Measurements from ENCODE around the gene KAT8.
A peak's percentile ranks its signal among the peaks of the same experiment; 100 is the strongest.
"Not testable (repeated sequence)": the region's sequence is repeated elsewhere in the genome, so short reads cannot be mapped to it uniquely, and the experiment has no call there.

The KAT8 gene

GRCh38 chr16:31134091-31134571 lies 16.7 kb downstream of the KAT8 start:
- Histone ChIP-seq H3K9ac (ENCODE audit: low read length in 2 of 2) (no peak overlapping the region), H3K27me3 (ENCODE audit: control insufficient read depth in 1 of 2, insufficient read depth in 2 of 2, low read length in 2 of 2) (peaks cover 12 to 14% of the 10 kb centered on the region in 2 donors), H3K9me3 (ENCODE audit: control insufficient read depth in 2 of 2, low read length in 2 of 2) (no peaks in the 10 kb centered on the region), H3K27ac (ENCODE audit: low read length) (no peak overlapping the region), H3K36me3 (ENCODE audit: control insufficient read depth in 2 of 2, insufficient read depth in 2 of 2, low read length in 2 of 2) (peaks cover 18 to 27% of the 10 kb centered on the region in 2 donors), H3K4me1 (ENCODE audit: control insufficient read depth, insufficient read depth, low read length) (peaks cover 6% of the 10 kb centered on the region), H3K4me3 (ENCODE audit: low read length in 2 of 2) (no peak overlapping the region)

- no peaks in the 10 kb centered on the region for H3K4me1 ChIP-seq (ENCODE audit: control insufficient read depth, insufficient read depth, low read length)
- H3K36me3 ChIP-seq (ENCODE audit: control insufficient read depth in 2 of 2, insufficient read depth in 2 of 2, low read length in 2 of 2): peaks cover 12 to 20% of the 10 kb centered on the region in 2 donors
- peak overlapping the region in 1 of 2 donors; percentile 58 for H3K9ac ChIP-seq (ENCODE audit: low read length in 2 of 2)
- H3K9me3 ChIP-seq (ENCODE audit: control insufficient read depth in 2 of 2, low read length in 2 of 2): no peaks in the 10 kb centered on the region
- peaks cover 12 to 14% of the 10 kb centered on the region in 2 donors for H3K27me3 ChIP-seq (ENCODE audit: control insufficient read depth in 1 of 2, insufficient read depth in 2 of 2, low read length in 2 of 2)
- no peak overlapping the region for H3K4me3 ChIP-seq (ENCODE audit: low read length in 2 of 2)
- no peak overlapping the region for H3K27ac ChIP-seq (ENCODE audit: low read length)
These were observed 17.4 kb downstream of the KAT8 start for GRCh38 chr16:31134625-31135534.

- Histone ChIP-seq H3K27me3 (ENCODE audit: control insufficient read depth in 1 of 2, insufficient read depth in 2 of 2, low read length in 2 of 2) (peaks cover 12 to 14% of the 10 kb centered on the region in 2 donors), H3K36me3 (ENCODE audit: control insufficient read depth in 2 of 2, insufficient read depth in 2 of 2, low read length in 2 of 2) (peaks cover 5 to 15% of the 10 kb centered on the region in 2 donors), H3K9ac (ENCODE audit: low read length in 2 of 2) (peak within 1 kb of the TSS in 1 of 2 donors; percentile 58), H3K27ac (ENCODE audit: low read length) (no peak within 1 kb of the TSS), H3K4me1 (ENCODE audit: control insufficient read depth, insufficient read depth, low read length) (peaks cover 3% of the 10 kb centered on the region), H3K4me3 (ENCODE audit: low read length in 2 of 2) (no peak within 1 kb of the TSS), H3K9me3 (ENCODE audit: control insufficient read depth in 2 of 2, low read length in 2 of 2) (no peaks in the 10 kb centered on the region)
These were observed 18.2 kb downstream of the KAT8 start, which contains the start of gene PRSS8 for GRCh38 chr16:31135535-31136286. PRSS8 (minus strand) TSS chr16:31135727; CDS start chr16:31135498, 229 bp downstream.

DNA sequence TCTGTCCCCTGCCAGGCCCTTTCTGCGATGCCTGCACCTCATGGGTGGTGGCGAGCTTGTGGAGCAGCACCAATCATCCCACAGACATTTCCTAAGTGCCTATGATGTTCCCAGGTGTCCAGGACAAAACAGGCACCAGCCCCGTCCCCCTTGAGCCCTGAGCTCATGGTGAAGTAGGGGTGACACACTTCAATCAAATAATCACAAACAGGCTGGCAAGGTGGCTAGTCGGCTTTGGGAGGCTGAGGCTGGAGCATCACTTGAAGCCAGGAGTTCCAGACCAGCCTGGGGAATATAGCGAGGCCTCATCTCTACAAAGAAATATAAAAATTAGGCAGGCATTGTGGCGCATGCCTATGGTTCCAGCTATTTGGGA lies 18.8 kb downstream of the KAT8 start:
- H3K9me3 ChIP-seq (ENCODE audit: control insufficient read depth in 2 of 2, low read length in 2 of 2): no peaks in the 10 kb centered on the region
- no peak overlapping the region for H3K4me3 ChIP-seq (ENCODE audit: low read length in 2 of 2)
- no peak overlapping the region for H3K27ac ChIP-seq (ENCODE audit: low read length)
- peaks cover 12 to 14% of the 10 kb centered on the region in 2 donors for H3K27me3 ChIP-seq (ENCODE audit: control insufficient read depth in 1 of 2, insufficient read depth in 2 of 2, low read length in 2 of 2)
- peaks cover 4% of the 10 kb centered on the region for H3K4me1 ChIP-seq (ENCODE audit: control insufficient read depth, insufficient read depth, low read length)
- peaks cover 2 to 12% of the 10 kb centered on the region in 2 donors for H3K36me3 ChIP-seq (ENCODE audit: control insufficient read depth in 2 of 2, insufficient read depth in 2 of 2, low read length in 2 of 2)
- no peak overlapping the region for H3K9ac ChIP-seq (ENCODE audit: low read length in 2 of 2)

- H3K4me3 ChIP-seq (ENCODE audit: low read length in 2 of 2); H3K27ac ChIP-seq (ENCODE audit: low read length); H3K9ac ChIP-seq (ENCODE audit: low read length in 2 of 2); H3K9me3 ChIP-seq (ENCODE audit: control insufficient read depth in 2 of 2, low read length in 2 of 2); H3K36me3 ChIP-seq (ENCODE audit: control insufficient read depth in 2 of 2, insufficient read depth in 2 of 2, low read length in 2 of 2): not testable (repeated sequence)
- Histone ChIP-seq H3K27me3 (ENCODE audit: control insufficient read depth in 1 of 2, insufficient read depth in 2 of 2, low read length in 2 of 2) (peaks cover 12 to 14% of the 10 kb centered on the region in 2 donors), H3K4me1 (ENCODE audit: control insufficient read depth, insufficient read depth, low read length) (peaks cover 11% of the 10 kb centered on the region)
These were observed 19.5 kb downstream of the KAT8 start for GRCh38 chr16:31136822-31137499.

DNA sequence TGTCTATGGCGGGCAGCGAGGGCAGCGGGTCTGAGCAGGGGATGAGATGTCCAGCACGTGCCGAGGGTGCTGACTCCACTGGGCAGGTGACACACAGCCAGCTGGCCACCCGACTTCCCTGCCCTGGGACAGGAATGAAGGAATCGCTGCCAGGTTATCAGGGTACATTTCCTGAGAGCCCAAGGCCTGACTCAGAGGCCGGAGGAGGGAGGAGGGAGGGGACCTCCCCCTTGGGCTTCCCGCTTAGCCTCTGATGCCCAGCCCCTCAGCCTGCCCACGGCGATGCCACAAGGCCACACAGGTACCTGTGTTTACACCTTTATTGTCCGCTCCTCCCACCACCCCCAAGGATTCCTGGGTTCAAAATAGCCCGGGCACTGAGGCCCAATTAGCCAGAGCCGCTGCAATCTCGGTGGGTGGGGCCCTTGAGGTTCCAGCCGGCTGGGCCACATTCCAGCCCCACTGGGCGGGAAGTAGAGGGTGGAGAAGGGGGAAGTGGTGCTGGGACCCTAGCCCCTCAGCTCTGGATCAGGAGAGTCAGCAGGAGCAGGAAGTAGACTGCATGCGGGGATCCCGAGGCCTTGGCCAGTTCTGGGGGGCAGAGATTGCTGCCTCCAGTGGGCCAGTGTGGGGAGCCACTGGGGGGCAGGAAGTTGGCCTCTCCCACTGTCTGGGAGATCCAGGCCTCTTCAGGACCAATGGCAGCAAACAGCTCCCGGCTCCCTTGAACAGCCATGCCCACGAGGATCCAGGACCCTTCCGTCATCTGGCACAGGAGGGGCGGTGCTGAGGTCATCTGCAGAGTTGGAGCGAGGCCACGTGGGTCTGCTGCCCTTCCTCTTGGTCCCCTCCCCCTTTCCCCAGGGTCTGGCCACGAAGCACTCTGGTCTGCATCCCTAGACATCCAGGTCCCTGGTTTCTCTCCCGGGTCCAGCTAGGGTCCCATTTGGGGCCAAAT lies 21.4 kb downstream of the KAT8 start:
- H3K9me3 ChIP-seq (ENCODE audit: control insufficient read depth in 2 of 2, low read length in 2 of 2): no peaks in the 10 kb centered on the region
- peaks cover 19% of the 10 kb centered on the region for H3K4me1 ChIP-seq (ENCODE audit: control insufficient read depth, insufficient read depth, low read length)
- no peak overlapping the region for H3K4me3 ChIP-seq (ENCODE audit: low read length in 2 of 2)
- H3K9ac ChIP-seq (ENCODE audit: low read length in 2 of 2): no peak overlapping the region
- H3K36me3 ChIP-seq (ENCODE audit: control insufficient read depth in 2 of 2, insufficient read depth in 2 of 2, low read length in 2 of 2): no peaks in the 10 kb centered on the region
- H3K27me3 ChIP-seq (ENCODE audit: control insufficient read depth in 1 of 2, insufficient read depth in 2 of 2, low read length in 2 of 2): peaks cover 12 to 14% of the 10 kb centered on the region in 2 donors
- no peak overlapping the region for H3K27ac ChIP-seq (ENCODE audit: low read length)

DNA sequence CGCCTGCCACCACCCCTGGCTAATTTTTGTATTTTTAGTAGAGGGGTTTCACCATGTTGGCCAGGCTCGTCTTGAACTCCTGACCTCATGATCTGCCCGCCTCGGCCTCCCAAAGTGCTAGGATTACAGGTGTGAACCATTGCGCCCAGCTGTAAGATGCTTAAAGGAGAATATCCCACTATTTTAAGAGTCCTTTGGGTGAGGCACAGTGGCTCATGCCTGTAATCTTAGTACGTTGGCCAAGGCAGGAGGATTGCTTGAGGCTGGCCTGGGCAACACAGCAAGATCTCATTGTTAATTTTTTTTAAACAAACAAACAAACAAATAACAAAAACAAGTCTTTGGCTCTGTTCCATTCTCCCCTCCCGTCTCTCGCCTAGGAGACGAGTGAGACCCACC lies 23.6 kb downstream of the KAT8 start:
- H3K27me3 ChIP-seq (ENCODE audit: control insufficient read depth in 1 of 2, insufficient read depth in 2 of 2, low read length in 2 of 2); H3K9me3 ChIP-seq (ENCODE audit: control insufficient read depth in 2 of 2, low read length in 2 of 2); H3K36me3 ChIP-seq (ENCODE audit: control insufficient read depth in 2 of 2, insufficient read depth in 2 of 2, low read length in 2 of 2); H3K9ac ChIP-seq (ENCODE audit: low read length in 2 of 2): not testable (repeated sequence)
- H3K4me1 ChIP-seq (ENCODE audit: control insufficient read depth, insufficient read depth, low read length): peaks cover 19% of the 10 kb centered on the region
- peak overlapping the region; percentile 75 for H3K27ac ChIP-seq (ENCODE audit: low read length)
- peak overlapping the region in 1 of 2 donors; percentile 71 for H3K4me3 ChIP-seq (ENCODE audit: low read length in 2 of 2)

- peak overlapping the region; percentile 48 to 60 for H3K9ac ChIP-seq (ENCODE audit: low read length in 2 of 2)
- peak overlapping the region; percentile 75 for H3K27ac ChIP-seq (ENCODE audit: low read length)
- peaks cover 19% of the 10 kb centered on the region for H3K4me1 ChIP-seq (ENCODE audit: control insufficient read depth, insufficient read depth, low read length)
- H3K27me3 ChIP-seq (ENCODE audit: control insufficient read depth in 1 of 2, insufficient read depth in 2 of 2, low read length in 2 of 2): peaks cover 0 to 4% of the 10 kb centered on the region in 2 donors
- no peaks in the 10 kb centered on the region for H3K36me3 ChIP-seq (ENCODE audit: control insufficient read depth in 2 of 2, insufficient read depth in 2 of 2, low read length in 2 of 2)
- peak overlapping the region; percentile 65 to 71 for H3K4me3 ChIP-seq (ENCODE audit: low read length in 2 of 2)
- H3K9me3 ChIP-seq (ENCODE audit: control insufficient read depth in 2 of 2, low read length in 2 of 2): no peaks in the 10 kb centered on the region
These were observed 24.1 kb downstream of the KAT8 start for GRCh38 chr16:31141489-31142108.

DNA sequence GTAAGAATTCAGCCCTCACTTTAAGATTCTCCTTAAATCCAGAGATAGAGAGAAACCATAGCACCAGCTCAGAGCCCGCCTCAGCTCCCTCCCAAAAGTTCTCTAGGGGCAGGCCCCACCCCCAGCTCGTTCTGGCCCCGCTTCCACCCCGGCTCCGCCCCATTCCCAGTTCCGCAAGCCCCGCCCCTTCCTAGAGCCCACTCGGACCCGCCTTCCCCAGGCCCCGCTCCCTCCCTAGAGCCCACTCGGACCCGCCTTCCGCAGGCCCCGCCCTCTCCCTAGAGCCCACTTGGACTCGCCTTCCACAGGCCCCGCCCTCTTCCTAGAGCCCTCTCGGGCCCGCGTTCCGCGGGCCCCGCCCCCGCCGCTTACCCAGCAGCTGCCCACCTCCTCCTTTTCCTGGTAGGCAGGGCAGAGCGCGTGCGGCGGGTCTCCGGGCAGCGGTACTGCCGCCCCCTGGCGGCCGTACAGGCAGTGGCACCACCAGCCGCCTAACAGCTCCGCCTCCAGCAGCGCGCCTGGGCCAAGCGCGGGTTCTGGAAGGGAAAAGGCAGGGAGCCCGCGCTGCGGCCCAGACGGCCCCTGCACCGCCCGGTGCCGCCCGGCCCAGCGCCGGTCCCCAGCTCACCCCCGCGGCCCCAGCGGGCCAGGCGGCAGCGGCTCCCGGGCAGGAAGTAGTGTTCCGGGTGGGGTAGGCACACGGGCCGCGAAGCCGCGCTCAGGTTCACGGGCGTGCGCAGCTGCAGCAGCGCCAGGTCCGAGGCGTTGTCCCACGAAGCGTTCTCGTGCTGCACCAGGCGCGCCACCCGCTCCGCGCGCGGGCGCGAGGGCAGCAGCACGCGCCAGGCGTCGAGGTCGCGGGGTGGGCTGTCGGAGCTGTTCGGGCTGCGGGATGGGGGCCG lies 24.9 kb downstream of the KAT8 start:
- Histone ChIP-seq H3K9me3 (ENCODE audit: control insufficient read depth in 2 of 2, low read length in 2 of 2) (no peaks in the 10 kb centered on the region), H3K4me1 (ENCODE audit: control insufficient read depth, insufficient read depth, low read length) (peaks cover 19% of the 10 kb centered on the region), H3K36me3 (ENCODE audit: control insufficient read depth in 2 of 2, insufficient read depth in 2 of 2, low read length in 2 of 2) (no peaks in the 10 kb centered on the region), H3K27ac (ENCODE audit: low read length) (peak overlapping the region; percentile 75), H3K9ac (ENCODE audit: low read length in 2 of 2) (peak overlapping the region; percentile 60 to 66), H3K4me3 (ENCODE audit: low read length in 2 of 2) (peak overlapping the region; percentile 65 to 74), H3K27me3 (ENCODE audit: control insufficient read depth in 1 of 2, insufficient read depth in 2 of 2, low read length in 2 of 2) (peaks cover 6 to 7% of the 10 kb centered on the region in 2 donors)
